Effector memory CD4-positive, alpha-beta T cell (primary cell): Measurements from ENCODE around the gene HOXC13.

Experiments used
- DNase-seq, 3 donors: peaks; one replicate each; pipeline ENCODE4 v3.0.0-alpha.2; 2020
- H3K27ac ChIP-seq: 2 replicates; pipeline ENCODE4 v1.7.0; 2013; ENCODE audit warnings: mild to moderate bottlenecking, low read length, moderate library complexity; ENCODE audit not compliant: insufficient read depth, poor library complexity, severe bottlenecking
- H3K27me3 ChIP-seq: replicated peaks from 2 replicates; pipeline ENCODE4 v1.7.0; 2013; ENCODE audit warnings: mild to moderate bottlenecking, low read length; ENCODE audit not compliant: insufficient read depth, control insufficient read depth, poor library complexity, severe bottlenecking
- H3K36me3 ChIP-seq: 2 replicates; pipeline ENCODE4 v1.7.0; 2013; ENCODE audit warnings: mild to moderate bottlenecking, low read length, moderate library complexity; ENCODE audit not compliant: control insufficient read depth, insufficient read depth
- H3K4me1 ChIP-seq: 2 replicates; pipeline ENCODE4 v1.7.0; 2013; ENCODE audit warnings: low read length, mild to moderate bottlenecking; ENCODE audit not compliant: control insufficient read depth, insufficient read depth, poor library complexity, severe bottlenecking
- H3K4me3 ChIP-seq: 2 replicates; pipeline ENCODE4 v1.7.0; 2013; ENCODE audit warnings: low read length, low read depth, mild to moderate bottlenecking; ENCODE audit not compliant: insufficient read depth, poor library complexity, severe bottlenecking
- H3K9me3 ChIP-seq: 2 replicates; pipeline ENCODE4 v1.7.0; 2013; ENCODE audit warnings: mild to moderate bottlenecking, low read length, moderate library complexity; ENCODE audit not compliant: control insufficient read depth

HOXC13 gene

GRCh38 chr12:53963434-53964314 is 25.0 kb downstream of the HOXC13 start:
- Histone ChIP-seq H3K27me3 (peaks cover 83% of the 10 kb centered on the region), H3K36me3 (no peaks in the 10 kb centered on the region), H3K4me1 (peaks cover 23% of the 10 kb centered on the region), H3K9me3 (no peaks in the 10 kb centered on the region), H3K4me3 (no peak overlapping the region), H3K27ac (no peak overlapping the region)
- no peak for DNase-seq

DNA sequence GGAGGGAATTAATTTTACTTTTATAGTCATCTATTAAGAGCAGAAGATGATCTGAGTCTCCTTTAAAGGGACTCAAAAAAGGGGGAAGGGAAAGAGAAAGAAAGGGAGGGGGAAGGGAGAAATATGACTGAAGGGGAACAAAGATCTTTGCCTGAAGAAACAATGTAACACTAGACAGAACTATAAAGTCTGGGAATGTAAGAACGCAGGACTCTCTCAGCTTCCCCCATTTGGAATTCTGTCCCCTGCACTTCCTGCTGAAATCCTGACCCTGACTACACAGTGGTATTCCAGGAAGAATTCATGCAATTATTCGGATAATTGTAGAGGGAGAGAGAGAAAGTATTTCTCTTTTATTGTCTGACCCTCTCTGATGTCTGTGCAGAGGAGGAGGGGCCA is 25.7 kb downstream of the HOXC13 start:
- H3K27me3 ChIP-seq, result peaks cover 85% of the 10 kb centered on the region

GRCh38 chr12:53965281-53966084 is 26.9 kb downstream of the HOXC13 start:
- Histone ChIP-seq H3K36me3 (no peaks in the 10 kb centered on the region), H3K4me3 (no peak overlapping the region), H3K27me3 (peaks cover 85% of the 10 kb centered on the region), H3K4me1 (peaks cover 23% of the 10 kb centered on the region), H3K27ac (no peak overlapping the region), H3K9me3 (no peaks in the 10 kb centered on the region)
- no peak for DNase-seq

More for the DNA sequence above, 25.7 kb downstream of the HOXC13 start:
- no peak overlapping the region for H3K27ac ChIP-seq
- H3K9me3 ChIP-seq, result no peaks in the 10 kb centered on the region
- DNase-seq, result no peak
- H3K4me1 ChIP-seq, result peaks cover 23% of the 10 kb centered on the region
- no peaks in the 10 kb centered on the region for H3K36me3 ChIP-seq
- no peak overlapping the region for H3K4me3 ChIP-seq

- peaks cover 85% of the 10 kb centered on the region for H3K27me3 ChIP-seq
- H3K4me1 ChIP-seq, result peaks cover 23% of the 10 kb centered on the region
- H3K4me3 ChIP-seq, result no peak overlapping the region
- no peaks in the 10 kb centered on the region for H3K9me3 ChIP-seq
- H3K27ac ChIP-seq, result no peak overlapping the region
- H3K36me3 ChIP-seq, result no peaks in the 10 kb centered on the region
- no peak for DNase-seq
These were observed 27.4 kb downstream of the HOXC13 start for GRCh38 chr12:53966085-53966384.

- Histone ChIP-seq H3K36me3 (no peaks in the 10 kb centered on the region), H3K9me3 (no peaks in the 10 kb centered on the region), H3K27ac (no peak overlapping the region), H3K4me1 (peaks cover 23% of the 10 kb centered on the region), H3K27me3 (peaks cover 89% of the 10 kb centered on the region), H3K4me3 (no peak overlapping the region)
- no peak for DNase-seq
These were observed 27.9 kb downstream of the HOXC13 start for GRCh38 chr12:53966385-53967133.

- Histone ChIP-seq H3K27ac (no peak overlapping the region), H3K27me3 (peaks cover 92% of the 10 kb centered on the region), H3K4me3 (no peak overlapping the region), H3K9me3 (no peaks in the 10 kb centered on the region), H3K36me3 (no peaks in the 10 kb centered on the region), H3K4me1 (peaks cover 23% of the 10 kb centered on the region)
- DNase-seq, result no peak
These were observed 28.8 kb downstream of the HOXC13 start for GRCh38 chr12:53967421-53967925.

GRCh38 chr12:53968214-53969127 is 29.8 kb downstream of the HOXC13 start:
- H3K4me3 ChIP-seq, result no peak overlapping the region
- H3K36me3 ChIP-seq, result no peaks in the 10 kb centered on the region
- peaks cover 91% of the 10 kb centered on the region for H3K27me3 ChIP-seq
- H3K9me3 ChIP-seq, result no peaks in the 10 kb centered on the region
- no peak overlapping the region for H3K27ac ChIP-seq
- DNase-seq, result no peak
- H3K4me1 ChIP-seq, result peaks cover 28% of the 10 kb centered on the region

DNA sequence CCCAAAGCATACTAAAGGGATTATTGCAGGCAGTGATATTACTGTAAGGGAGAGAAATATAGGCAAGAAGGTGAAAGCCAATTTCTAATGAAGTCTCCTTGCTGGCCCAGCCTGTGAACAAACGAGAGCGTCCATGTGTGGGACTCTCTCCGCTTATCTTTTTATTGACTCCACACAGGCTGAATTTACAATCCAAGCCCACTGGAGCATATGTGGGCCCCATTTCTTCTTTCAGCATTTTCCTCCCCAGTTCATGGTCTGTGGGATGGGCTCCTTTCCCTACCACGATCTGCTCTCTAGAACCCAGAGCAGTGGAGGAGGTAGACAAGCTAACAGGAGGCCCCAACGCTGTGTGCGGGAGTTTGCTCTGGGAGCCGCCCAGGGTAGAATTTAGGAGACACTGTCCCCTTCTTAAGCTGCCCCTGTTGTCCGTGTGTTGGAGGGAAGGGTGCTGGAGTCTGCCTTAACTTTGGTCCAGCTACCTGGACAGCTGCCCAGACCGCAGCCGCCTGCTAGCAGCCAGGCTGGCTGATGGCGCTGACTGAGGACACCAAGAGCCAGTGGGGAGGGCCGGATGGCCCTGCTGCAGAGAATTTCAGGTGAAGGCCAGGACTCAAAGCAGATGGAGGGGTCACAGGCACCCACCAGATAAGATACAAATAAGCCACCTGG is 31.1 kb downstream of the HOXC13 start:
- DNase-seq, result no peak
- Histone ChIP-seq H3K4me3 (no peak overlapping the region), H3K9me3 (no peaks in the 10 kb centered on the region), H3K36me3 (no peaks in the 10 kb centered on the region), H3K4me1 (peaks cover 35% of the 10 kb centered on the region), H3K27me3 (peaks cover 92% of the 10 kb centered on the region), H3K27ac (no peak overlapping the region)

DNA sequence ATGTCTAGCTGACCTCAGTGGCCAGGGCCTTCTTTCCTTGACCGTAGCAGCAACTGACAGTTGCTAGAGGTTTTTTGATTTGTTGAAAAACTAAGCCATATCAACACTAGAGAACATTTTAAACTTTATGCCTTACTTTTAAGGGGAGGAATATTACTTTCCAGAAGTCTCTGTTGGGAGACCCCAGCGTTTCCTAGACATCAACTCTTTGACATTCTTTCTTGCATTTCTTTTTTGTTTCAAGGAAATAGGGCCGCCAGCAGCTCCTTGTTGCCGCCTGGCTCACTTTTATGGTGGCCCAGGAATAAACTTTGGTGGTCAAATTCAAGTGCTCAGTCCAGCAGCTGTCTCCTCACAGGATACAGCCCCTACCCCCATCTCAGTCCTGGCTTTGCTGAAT is 31.8 kb downstream of the HOXC13 start:
- H3K9me3 ChIP-seq, result no peaks in the 10 kb centered on the region

More for the DNA sequence above, 31.8 kb downstream of the HOXC13 start:
- peaks cover 94% of the 10 kb centered on the region for H3K27me3 ChIP-seq
- no peak overlapping the region for H3K27ac ChIP-seq
- H3K4me3 ChIP-seq, result no peak overlapping the region
- H3K36me3 ChIP-seq, result no peaks in the 10 kb centered on the region
- no peak for DNase-seq
- peaks cover 41% of the 10 kb centered on the region for H3K4me1 ChIP-seq
